Left hindlimb (tissue), 1 donor: ENCODE data around the gene ADARB2.

ENCODE experiments used
- DNase-seq: peaks from one replicate; pipeline ENCODE4 v3.0.0-alpha.2; 2018

The ADARB2 gene

GRCh38 chr10:1683649-1684048, 53.7 kb downstream of the ADARB2 start:
- no peak for DNase-seq

GRCh38 chr10:1679821-1680650, 57.3 kb downstream of the ADARB2 start:
- no peak for DNase-seq

- no peak for DNase-seq
These were observed 59.2 kb downstream of the ADARB2 start for GRCh38 chr10:1678084-1678483.

- DNase-seq = no peak
These were observed 59.9 kb downstream of the ADARB2 start for GRCh38 chr10:1677307-1677939.

- DNase-seq = no peak
These were observed 62.8 kb downstream of the ADARB2 start for GRCh38 chr10:1674501-1674900.

GRCh38 chr10:1673568-1674345, 63.6 kb downstream of the ADARB2 start:
- DNase-seq = no peak

- DNase-seq = no peak
These were observed 65.1 kb downstream of the ADARB2 start for GRCh38 chr10:1672001-1672781.

GRCh38 chr10:1671366-1672000, 65.8 kb downstream of the ADARB2 start:
- DNase-seq = no peak

GRCh38 chr10:1670541-1671365, 66.6 kb downstream of the ADARB2 start:
- DNase-seq = no peak

GRCh38 chr10:1669433-1669832, 67.9 kb downstream of the ADARB2 start:
- DNase-seq = no peak

GRCh38 chr10:1668399-1668798, 68.9 kb downstream of the ADARB2 start:
- no peak for DNase-seq

- no peak for DNase-seq
These were observed 69.9 kb downstream of the ADARB2 start for GRCh38 chr10:1667392-1667791.

GRCh38 chr10:1666147-1666546, 71.2 kb downstream of the ADARB2 start:
- no peak for DNase-seq

GRCh38 chr10:1665681-1666080, 71.6 kb downstream of the ADARB2 start:
- DNase-seq = no peak

GRCh38 chr10:1665021-1665661, 72.2 kb downstream of the ADARB2 start:
- no peak for DNase-seq

- DNase-seq = no peak
These were observed 72.9 kb downstream of the ADARB2 start for GRCh38 chr10:1664333-1664964.

GRCh38 chr10:1663226-1663625, 74.1 kb downstream of the ADARB2 start:
- DNase-seq = no peak

GRCh38 chr10:1662438-1663025, 74.8 kb downstream of the ADARB2 start:
- DNase-seq = no peak

- no peak for DNase-seq
These were observed 75.4 kb downstream of the ADARB2 start for GRCh38 chr10:1661859-1662437.

GRCh38 chr10:1661416-1661815, 75.9 kb downstream of the ADARB2 start:
- no peak for DNase-seq
